D721Med (cell line): ENCODE measurements around the gene ELFN1.

ENCODE experiments used
- DNase-seq: peaks from one replicate; pipeline ENCODE4 v3.0.0; 2011; ENCODE audit warnings: low spot score; ENCODE audit not compliant: insufficient read length
- FAIRE-seq: peaks from 2 replicates; lab custom pipeline; 2011; peaks lifted over from hg19 to GRCh38; lab: Jason Lieb, UNC
- TF ChIP-seq, protein P1 (sequence below): IDR thresholded peaks from 2 replicates; pipeline ENCODE4 v1.5.1; 2012; ENCODE audit warnings: mild to moderate bottlenecking, control low read depth; ENCODE audit not compliant: insufficient read depth; ENCODE audit errors: missing control alignments

ELFN1 gene

DNA sequence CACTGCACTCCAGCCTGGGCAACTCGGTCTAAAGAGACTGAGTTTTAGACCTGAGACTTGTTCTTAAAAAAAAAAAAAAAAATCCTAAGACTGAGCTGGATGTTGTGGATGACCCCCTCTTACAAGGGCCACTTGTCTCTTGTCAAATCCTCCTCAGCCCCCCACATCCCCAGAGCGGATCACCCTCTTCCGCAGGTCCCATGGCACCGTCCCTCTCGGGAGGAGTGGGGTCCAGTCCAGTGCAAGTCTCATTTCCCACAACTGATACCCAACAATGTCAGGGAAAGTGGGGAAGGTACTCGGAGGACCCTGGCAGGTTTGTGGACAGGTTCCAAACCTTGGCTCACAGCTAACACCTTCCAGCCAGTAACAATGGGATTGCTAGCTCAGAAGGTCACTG, 100.3 kb downstream of the ELFN1 start:
- TF ChIP-seq, protein P1, sequence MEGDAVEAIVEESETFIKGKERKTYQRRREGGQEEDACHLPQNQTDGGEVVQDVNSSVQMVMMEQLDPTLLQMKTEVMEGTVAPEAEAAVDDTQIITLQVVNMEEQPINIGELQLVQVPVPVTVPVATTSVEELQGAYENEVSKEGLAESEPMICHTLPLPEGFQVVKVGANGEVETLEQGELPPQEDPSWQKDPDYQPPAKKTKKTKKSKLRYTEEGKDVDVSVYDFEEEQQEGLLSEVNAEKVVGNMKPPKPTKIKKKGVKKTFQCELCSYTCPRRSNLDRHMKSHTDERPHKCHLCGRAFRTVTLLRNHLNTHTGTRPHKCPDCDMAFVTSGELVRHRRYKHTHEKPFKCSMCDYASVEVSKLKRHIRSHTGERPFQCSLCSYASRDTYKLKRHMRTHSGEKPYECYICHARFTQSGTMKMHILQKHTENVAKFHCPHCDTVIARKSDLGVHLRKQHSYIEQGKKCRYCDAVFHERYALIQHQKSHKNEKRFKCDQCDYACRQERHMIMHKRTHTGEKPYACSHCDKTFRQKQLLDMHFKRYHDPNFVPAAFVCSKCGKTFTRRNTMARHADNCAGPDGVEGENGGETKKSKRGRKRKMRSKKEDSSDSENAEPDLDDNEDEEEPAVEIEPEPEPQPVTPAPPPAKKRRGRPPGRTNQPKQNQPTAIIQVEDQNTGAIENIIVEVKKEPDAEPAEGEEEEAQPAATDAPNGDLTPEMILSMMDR = no peak
- no peak for FAIRE-seq
- DNase-seq = no peak

DNA sequence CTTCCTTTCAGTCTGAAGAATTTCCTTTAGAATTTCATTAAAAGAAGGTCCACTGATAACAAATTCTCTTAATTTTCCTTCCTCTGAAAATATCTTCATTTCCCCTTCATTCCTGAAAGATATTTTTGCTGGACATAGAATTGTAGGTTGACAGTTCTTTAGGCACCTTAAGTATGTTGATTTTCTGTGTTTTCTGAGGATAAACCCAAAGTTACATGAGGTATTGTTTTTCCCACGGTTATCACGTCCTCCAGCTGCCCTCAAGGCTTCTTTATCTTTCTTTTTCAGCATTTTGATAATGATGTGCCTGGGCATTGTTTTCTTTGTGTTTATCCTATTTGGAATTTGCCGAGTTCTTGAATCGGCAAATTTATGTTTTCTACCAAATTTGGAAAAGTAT, 105.3 kb downstream of the ELFN1 start:
- FAIRE-seq (no peak), DNase-seq (no peak)
- TF ChIP-seq, protein P1 = no peak

DNA sequence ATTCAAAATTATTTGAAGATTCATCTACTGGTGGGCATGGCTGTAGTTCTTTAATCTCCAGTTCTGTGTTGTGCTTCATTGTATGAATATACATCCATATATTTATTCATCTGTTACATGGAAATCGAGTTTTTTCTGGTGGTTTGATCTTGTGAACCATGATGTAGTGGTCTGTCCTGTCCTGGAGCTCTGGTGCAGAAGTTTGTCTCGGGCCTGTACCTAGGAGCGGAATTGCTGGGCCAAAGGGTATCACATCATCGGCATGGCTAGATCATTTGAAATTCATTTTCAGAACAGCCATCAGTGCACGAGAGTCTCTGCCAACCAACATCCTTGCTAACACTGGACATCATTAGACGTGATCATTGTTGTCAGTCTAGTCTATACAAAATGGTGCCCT, 107.0 kb downstream of the ELFN1 start:
- FAIRE-seq (no peak), DNase-seq (no peak)
- TF ChIP-seq, protein P1 = no peak

DNA sequence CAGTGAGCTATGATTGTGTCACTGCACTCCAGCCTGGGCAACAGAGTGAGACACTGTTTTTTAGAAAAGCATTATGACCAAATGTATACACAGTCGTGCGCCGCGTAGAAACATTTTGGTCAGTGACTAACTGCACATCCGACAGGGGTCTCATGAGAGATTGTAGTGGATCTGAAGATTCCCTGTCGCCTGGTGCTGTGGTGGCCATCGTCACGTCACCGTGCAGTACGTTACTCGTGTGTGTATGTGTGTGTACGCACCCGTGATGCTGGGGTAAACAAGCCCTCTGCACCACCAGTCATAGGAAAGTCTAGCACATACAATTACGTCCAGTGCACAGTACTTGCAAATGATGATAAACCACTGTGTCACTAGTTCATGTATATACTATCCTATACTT, 109.4 kb downstream of the ELFN1 start:
- TF ChIP-seq, protein P1 = no peak
- no peak for FAIRE-seq
- DNase-seq = no peak

DNA sequence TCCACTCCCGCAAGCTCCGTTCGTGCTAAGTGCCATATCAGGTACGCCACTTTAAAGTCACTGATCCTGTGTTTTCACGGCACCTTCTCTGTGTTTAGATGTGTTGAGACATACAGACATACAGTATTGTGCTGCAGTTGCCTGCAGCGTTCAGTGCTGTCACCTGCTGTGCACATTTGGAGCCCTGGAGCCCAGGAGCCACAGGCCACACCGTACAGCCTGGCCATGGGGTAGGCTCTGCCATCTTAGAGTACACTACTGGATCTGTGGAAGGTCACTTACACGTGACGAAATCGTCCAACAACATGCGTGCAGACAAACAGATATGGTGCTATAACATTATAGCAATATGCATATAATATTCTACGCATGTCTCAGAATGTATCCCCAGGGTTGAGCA, 111.3 kb downstream of the ELFN1 start:
- no peak for DNase-seq
- no peak for FAIRE-seq
- TF ChIP-seq, protein P1 = no peak

DNA sequence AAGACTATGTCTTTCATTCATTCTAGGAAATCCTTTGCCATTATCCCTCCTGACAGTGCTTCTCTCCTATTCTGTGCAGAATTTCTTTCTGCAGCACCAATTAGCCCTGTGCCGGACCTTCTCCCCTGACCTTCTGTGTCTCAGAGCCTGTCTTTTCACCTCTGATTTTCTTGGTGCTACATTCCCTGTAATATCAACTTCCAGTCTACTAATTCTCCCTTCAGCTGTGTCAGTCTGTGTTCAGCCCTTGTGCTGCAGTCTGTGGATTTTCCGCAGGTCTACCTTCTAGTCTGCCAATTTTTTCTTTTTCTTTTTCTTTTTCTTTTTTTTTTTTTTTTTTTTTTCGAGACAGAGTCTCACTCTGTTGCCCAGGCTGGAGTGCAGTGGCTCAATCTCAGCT, 115.8 kb downstream of the ELFN1 start:
- no peak for DNase-seq
- TF ChIP-seq, protein P1 = no peak
- no peak for FAIRE-seq

DNA sequence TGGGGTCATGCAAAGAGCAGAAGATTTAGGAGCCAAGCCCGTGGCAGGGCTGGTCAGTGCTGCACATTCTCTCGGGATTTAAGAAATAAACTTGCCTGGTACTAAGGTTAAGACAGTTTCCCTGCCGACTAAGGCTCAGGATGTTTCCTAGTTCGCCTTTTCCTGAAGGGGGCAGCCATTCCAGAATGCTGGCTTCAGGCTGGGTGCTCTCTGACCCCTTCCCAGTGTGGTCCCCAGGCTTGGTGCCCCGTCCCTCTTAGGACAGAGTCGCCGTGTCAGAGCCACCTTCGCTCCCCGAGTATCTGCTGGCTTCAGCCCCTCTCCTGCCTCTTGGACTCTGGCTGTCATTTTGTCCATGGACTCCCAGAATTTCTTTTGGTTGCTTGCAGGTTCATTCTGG, 117.2 kb downstream of the ELFN1 start:
- TF ChIP-seq, protein P1 = no peak
- FAIRE-seq (no peak), DNase-seq (no peak)
